Panc1 (cell line): ENCODE data around the gene LAMB1.

Experiments
- POLR2AphosphoS5 ChIP-seq: IDR thresholded peaks from 2 replicates; pipeline ENCODE4 v1.6.1; 2012; ENCODE audit warnings: mild to moderate bottlenecking, low read depth, low read length, moderate library complexity
- SIN3A ChIP-seq: IDR thresholded peaks from 2 replicates; pipeline ENCODE4 v1.6.1; 2012; ENCODE audit warnings: low read depth, mild to moderate bottlenecking, low read length, moderate library complexity, borderline replicate concordance; ENCODE audit not compliant: insufficient read depth
- TCF7L2 ChIP-seq: IDR thresholded peaks from 2 replicates; pipeline ENCODE4 v1.6.1; 2011; ENCODE audit warnings: mild to moderate bottlenecking, low read depth, low read length, inconsistent platforms
- TF ChIP-seq, protein P1 (sequence below): fragments of 450-650 bp; IDR thresholded peaks from 2 replicates; pipeline ENCODE4 v1.5.1; 2017; ENCODE audit warnings: mild to moderate bottlenecking
- TF ChIP-seq, protein P2 (sequence below), 2 experiments: IDR thresholded peaks; 2 replicates each; pipeline ENCODE4 v1.6.1; 2011 to 2012; ENCODE audit warnings: low read depth in 2 of 2, control low read depth in 1 of 2, low read length in 1 of 2, mild to moderate bottlenecking in 1 of 2, moderate library complexity in 1 of 2; ENCODE audit not compliant: insufficient read depth in 1 of 2

DNA sequence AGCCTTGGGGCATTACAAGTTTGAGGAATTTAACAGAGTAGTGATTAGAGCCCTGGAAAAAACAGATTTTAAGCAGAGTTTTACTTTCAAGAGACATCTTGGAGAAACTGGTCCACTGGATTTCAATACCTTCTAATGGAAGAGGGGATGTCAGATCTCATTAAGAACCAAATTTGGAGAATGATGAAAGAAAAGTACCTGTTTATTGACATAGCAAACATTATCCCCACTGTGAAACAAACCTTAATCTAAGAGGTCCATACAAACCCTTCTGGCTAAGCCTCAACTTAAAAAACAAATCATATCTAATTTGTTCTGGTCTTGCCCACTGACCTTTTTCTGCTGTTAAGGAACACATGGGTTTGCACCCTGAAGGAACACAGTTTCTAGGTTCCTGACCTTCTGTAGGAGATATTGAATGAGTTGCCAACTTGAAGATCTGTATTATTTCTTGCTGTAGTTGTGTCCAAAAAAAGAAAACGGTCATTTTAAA is 53.5 kb downstream of the LAMB1 start:
- TF ChIP-seq, protein P1, sequence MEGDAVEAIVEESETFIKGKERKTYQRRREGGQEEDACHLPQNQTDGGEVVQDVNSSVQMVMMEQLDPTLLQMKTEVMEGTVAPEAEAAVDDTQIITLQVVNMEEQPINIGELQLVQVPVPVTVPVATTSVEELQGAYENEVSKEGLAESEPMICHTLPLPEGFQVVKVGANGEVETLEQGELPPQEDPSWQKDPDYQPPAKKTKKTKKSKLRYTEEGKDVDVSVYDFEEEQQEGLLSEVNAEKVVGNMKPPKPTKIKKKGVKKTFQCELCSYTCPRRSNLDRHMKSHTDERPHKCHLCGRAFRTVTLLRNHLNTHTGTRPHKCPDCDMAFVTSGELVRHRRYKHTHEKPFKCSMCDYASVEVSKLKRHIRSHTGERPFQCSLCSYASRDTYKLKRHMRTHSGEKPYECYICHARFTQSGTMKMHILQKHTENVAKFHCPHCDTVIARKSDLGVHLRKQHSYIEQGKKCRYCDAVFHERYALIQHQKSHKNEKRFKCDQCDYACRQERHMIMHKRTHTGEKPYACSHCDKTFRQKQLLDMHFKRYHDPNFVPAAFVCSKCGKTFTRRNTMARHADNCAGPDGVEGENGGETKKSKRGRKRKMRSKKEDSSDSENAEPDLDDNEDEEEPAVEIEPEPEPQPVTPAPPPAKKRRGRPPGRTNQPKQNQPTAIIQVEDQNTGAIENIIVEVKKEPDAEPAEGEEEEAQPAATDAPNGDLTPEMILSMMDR, result no peak
- TF ChIP-seq POLR2AphosphoS5 (no peak), TCF7L2 (peak; percentile 90), SIN3A (no peak)
- TF ChIP-seq, protein P2, sequence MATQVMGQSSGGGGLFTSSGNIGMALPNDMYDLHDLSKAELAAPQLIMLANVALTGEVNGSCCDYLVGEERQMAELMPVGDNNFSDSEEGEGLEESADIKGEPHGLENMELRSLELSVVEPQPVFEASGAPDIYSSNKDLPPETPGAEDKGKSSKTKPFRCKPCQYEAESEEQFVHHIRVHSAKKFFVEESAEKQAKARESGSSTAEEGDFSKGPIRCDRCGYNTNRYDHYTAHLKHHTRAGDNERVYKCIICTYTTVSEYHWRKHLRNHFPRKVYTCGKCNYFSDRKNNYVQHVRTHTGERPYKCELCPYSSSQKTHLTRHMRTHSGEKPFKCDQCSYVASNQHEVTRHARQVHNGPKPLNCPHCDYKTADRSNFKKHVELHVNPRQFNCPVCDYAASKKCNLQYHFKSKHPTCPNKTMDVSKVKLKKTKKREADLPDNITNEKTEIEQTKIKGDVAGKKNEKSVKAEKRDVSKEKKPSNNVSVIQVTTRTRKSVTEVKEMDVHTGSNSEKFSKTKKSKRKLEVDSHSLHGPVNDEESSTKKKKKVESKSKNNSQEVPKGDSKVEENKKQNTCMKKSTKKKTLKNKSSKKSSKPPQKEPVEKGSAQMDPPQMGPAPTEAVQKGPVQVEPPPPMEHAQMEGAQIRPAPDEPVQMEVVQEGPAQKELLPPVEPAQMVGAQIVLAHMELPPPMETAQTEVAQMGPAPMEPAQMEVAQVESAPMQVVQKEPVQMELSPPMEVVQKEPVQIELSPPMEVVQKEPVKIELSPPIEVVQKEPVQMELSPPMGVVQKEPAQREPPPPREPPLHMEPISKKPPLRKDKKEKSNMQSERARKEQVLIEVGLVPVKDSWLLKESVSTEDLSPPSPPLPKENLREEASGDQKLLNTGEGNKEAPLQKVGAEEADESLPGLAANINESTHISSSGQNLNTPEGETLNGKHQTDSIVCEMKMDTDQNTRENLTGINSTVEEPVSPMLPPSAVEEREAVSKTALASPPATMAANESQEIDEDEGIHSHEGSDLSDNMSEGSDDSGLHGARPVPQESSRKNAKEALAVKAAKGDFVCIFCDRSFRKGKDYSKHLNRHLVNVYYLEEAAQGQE (IDR thresholded peaks at IDR 0.05; ENCODE audit: insufficient read depth in 1 of 2, low read depth in 2 of 2, low read length in 1 of 2), result 0 out of 4 replicates have a peak, but pooled peaks of 1 of the 2 experiments have one; percentile 4
